SK-N-MC (cell line): ENCODE measurements around the gene GAPDH.
"Not testable (repeated sequence)": the region's sequence is repeated elsewhere in the genome, so short reads cannot be mapped to it uniquely, and the experiment has no call there.

Source experiments
- EZH2 ChIP-seq: fragments of 200-600 bp; sonication (generic); IDR thresholded peaks from one replicate; pipeline ENCODE4 v1.6.1; 2017; ENCODE audit warnings: antibody characterized with exemption
- FOXP2 ChIP-seq: optimal IDR thresholded peaks from 2 replicates; pipeline ENCODE3; 2011; ENCODE audit warnings: mild to moderate bottlenecking, moderate library complexity; ENCODE audit not compliant: insufficient read depth; ENCODE audit errors: extremely low read length, control extremely low read depth

GRCh38 chr12:6537580-6538419 is 3.5 kb downstream of the GAPDH start:
- not testable (repeated sequence) for TF ChIP-seq FOXP2, EZH2
